ENCODE data around the gene SLC6A4. TPM values are rescaled to one million over a fixed set of nuclear protein-coding genes. Genes with fewer than 3 reads are reported as not detected.

The SLC6A4 gene
- total RNA-seq, 2 experiments from 2014 or later = 0.10 TPM; not detected in 1

Other genes with a start within 250 kb of the SLC6A4 start
- gene NSRP1, start 118.9 kb downstream of the SLC6A4 start, total RNA-seq = 10 to 100 TPM; 19.6 to 21.3 TPM
- 10 to 100 TPM; 57.9 to 61.1 TPM for gene BLMH, start 56.2 kb upstream of the SLC6A4 start, total RNA-seq
- gene TMIGD1, start 98.4 kb upstream of the SLC6A4 start, total RNA-seq = not detected
- gene CPD, start 143.2 kb upstream of the SLC6A4 start, total RNA-seq = 10 to 100 TPM; 18.6 to 19.1 TPM
- gene GOSR1, start 241.7 kb upstream of the SLC6A4 start, total RNA-seq = 10 to 100 TPM; 41.5 to 44.0 TPM

All from activated CD8-positive, alpha-beta T cell treated with anti-CD3 and anti-CD28 coated beads, Interleukin-2, amount 10 ng/mL, durations not matched to agents 7 days and 5 days (primary cell).